Fibroblast of the aortic adventitia (primary cell): Measurements from ENCODE around the gene TRIM71. TPM values are rescaled to one million over a fixed set of nuclear protein-coding genes. Genes with fewer than 3 reads are reported as not detected.
"Not testable (repeated sequence)": the region's sequence is repeated elsewhere in the genome, so short reads cannot be mapped to it uniquely, and the experiment has no call there.

ENCODE experiments used
- DNase-seq: peaks from one replicate; pipeline ENCODE4 v3.0.0-alpha.2; 2010; ENCODE audit warnings: low read depth
- H3K4me3 ChIP-seq: 2 replicates; pipeline ENCODE4 v1.5.1; 2011; ENCODE audit warnings: low read depth, mild to moderate bottlenecking, control low read depth, low read length, moderate library complexity
- total RNA-seq: library from RNA; depleted of rRNA; stranded (reverse); fragments of >200 nt; gene quantifications from 2 replicates; pipeline ENCODE4 v1.2.3, GENCODE V29; 2012; ENCODE audit warnings: low replicate concordance
- TF ChIP-seq, protein P1 (sequence below): IDR thresholded peaks from 2 replicates; pipeline ENCODE4 v1.5.1; 2011; ENCODE audit warnings: mild to moderate bottlenecking, low read length, control low read depth, inconsistent platforms; ENCODE audit not compliant: insufficient read depth

Gene TRIM71
- total RNA-seq, 1 donor: not detected

- no peak for DNase-seq
- TF ChIP-seq, protein P1, sequence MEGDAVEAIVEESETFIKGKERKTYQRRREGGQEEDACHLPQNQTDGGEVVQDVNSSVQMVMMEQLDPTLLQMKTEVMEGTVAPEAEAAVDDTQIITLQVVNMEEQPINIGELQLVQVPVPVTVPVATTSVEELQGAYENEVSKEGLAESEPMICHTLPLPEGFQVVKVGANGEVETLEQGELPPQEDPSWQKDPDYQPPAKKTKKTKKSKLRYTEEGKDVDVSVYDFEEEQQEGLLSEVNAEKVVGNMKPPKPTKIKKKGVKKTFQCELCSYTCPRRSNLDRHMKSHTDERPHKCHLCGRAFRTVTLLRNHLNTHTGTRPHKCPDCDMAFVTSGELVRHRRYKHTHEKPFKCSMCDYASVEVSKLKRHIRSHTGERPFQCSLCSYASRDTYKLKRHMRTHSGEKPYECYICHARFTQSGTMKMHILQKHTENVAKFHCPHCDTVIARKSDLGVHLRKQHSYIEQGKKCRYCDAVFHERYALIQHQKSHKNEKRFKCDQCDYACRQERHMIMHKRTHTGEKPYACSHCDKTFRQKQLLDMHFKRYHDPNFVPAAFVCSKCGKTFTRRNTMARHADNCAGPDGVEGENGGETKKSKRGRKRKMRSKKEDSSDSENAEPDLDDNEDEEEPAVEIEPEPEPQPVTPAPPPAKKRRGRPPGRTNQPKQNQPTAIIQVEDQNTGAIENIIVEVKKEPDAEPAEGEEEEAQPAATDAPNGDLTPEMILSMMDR: no peak
- H3K4me3 ChIP-seq: no peak overlapping the region
These were observed 2.6 kb downstream of the TRIM71 start for GRCh38 chr3:32820430-32820829.

DNA sequence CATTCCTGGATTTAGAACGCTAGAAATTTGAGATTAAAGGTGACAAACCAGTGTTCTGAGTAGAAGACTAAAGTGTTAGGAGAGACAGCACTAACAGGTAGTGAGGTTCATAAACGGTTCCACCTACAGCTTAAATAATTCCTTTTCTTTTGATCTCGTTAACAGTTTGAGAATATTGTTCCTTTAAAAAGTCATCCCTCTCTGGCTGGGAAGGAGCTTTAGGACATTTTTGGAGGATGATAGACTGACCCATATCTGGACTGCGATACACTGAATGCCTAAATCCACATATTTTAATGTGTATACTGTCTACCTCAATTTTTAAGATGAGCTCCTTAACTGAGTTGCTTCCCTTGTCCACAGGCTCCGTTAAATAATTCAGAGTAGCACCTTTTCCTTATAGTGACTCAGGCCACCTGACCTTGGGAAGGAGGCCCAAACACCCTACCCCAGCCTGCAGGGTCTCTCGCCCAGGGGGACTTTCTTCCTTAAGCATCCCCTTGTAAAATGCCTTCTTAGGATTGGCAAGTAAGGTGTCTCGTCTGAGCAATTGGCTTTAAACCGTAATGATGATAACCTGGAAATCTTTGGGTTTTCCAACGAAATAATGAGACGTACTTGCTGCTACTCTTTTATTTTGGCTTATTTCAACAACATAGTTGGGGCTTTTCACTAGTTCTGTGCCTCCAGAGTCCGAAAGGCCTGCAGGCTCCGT lies 3.3 kb downstream of the TRIM71 start:
- H3K4me3 ChIP-seq: no peak overlapping the region
- TF ChIP-seq, protein P1: no peak

GRCh38 chr3:32821686-32822296 lies 4.0 kb downstream of the TRIM71 start:
- no peak for DNase-seq
- TF ChIP-seq, protein P1: no peak
- H3K4me3 ChIP-seq: no peak overlapping the region

More for the DNA sequence above, 3.3 kb downstream of the TRIM71 start:
- DNase-seq: no peak

- DNase-seq: no peak
- TF ChIP-seq, protein P1: no peak
- H3K4me3 ChIP-seq: no peak overlapping the region
These were observed 5.1 kb downstream of the TRIM71 start for GRCh38 chr3:32822609-32823498.

GRCh38 chr3:32823641-32824184 lies 5.9 kb downstream of the TRIM71 start:
- not testable (repeated sequence) for H3K4me3 ChIP-seq, DNase-seq

GRCh38 chr3:32825601-32826375 lies 8.0 kb downstream of the TRIM71 start:
- TF ChIP-seq, protein P1: no peak
- no peak for DNase-seq
- no peak overlapping the region for H3K4me3 ChIP-seq
